IMR-90 (cell line): ENCODE data around the gene HYAL1.

Experiments used
- BHLHE40 ChIP-seq: fragments of 150-350 bp; IDR thresholded peaks from 2 replicates; pipeline ENCODE4 v1.6.1; 2016; ENCODE audit warnings: mild to moderate bottlenecking, low read depth, low read length
- CHD1 ChIP-seq: IDR thresholded peaks from 2 replicates; pipeline ENCODE4 v1.6.1; 2012; ENCODE audit warnings: low read depth, low read length, improper control_type of control experiment
- FOS ChIP-seq: fragments of 150-350 bp; IDR thresholded peaks from 2 replicates; pipeline ENCODE4 v1.6.1; 2016; ENCODE audit warnings: low read depth, low read length
- MAFK ChIP-seq: IDR thresholded peaks from 2 replicates; pipeline ENCODE4 v1.6.1; 2012; ENCODE audit warnings: low read depth, low read length, improper control_type of control experiment
- MAZ ChIP-seq: IDR thresholded peaks from 2 replicates; pipeline ENCODE4 v1.6.1; 2012; ENCODE audit warnings: low read depth, mild to moderate bottlenecking, low read length, improper control_type of control experiment, moderate library complexity, borderline replicate concordance
- POLR2A ChIP-seq: IDR thresholded peaks from 2 replicates; pipeline ENCODE4 v1.6.1; 2012; ENCODE audit warnings: mild to moderate bottlenecking, low read depth, low read length
- RAD21 ChIP-seq: IDR thresholded peaks from 2 replicates; pipeline ENCODE4 v1.6.1; 2012; ENCODE audit warnings: low read length, improper control_type of control experiment
- RCOR1 ChIP-seq: IDR thresholded peaks from 2 replicates; pipeline ENCODE4 v1.6.1; 2012; ENCODE audit warnings: mild to moderate bottlenecking, low read length, improper control_type of control experiment; ENCODE audit not compliant: insufficient replicate concordance
- SMC3 ChIP-seq: fragments of 150-350 bp; IDR thresholded peaks from 2 replicates; pipeline ENCODE4 v1.6.1; 2016; ENCODE audit warnings: low read depth, mild to moderate bottlenecking, antibody characterized with exemption, low read length, moderate library complexity
- TF ChIP-seq, protein P1 (sequence below): fragments of 150-350 bp; IDR thresholded peaks from 2 replicates; pipeline ENCODE4 v1.6.1; 2016; ENCODE audit warnings: low read depth, mild to moderate bottlenecking, low read length, moderate library complexity, borderline replicate concordance
- TF ChIP-seq, protein P2 (sequence below): conservative IDR thresholded peaks from 2 replicates; pipeline ENCODE4 v1.5.1; 2012; ENCODE audit warnings: mild to moderate bottlenecking, low read depth, low read length, improper control_type of control experiment
- TF ChIP-seq, protein P3 (sequence below): fragments of 150-350 bp; IDR thresholded peaks from 2 replicates; pipeline ENCODE4 v1.6.1; 2017; ENCODE audit warnings: mild to moderate bottlenecking, antibody characterized with exemption, low read length, low read depth

DNA sequence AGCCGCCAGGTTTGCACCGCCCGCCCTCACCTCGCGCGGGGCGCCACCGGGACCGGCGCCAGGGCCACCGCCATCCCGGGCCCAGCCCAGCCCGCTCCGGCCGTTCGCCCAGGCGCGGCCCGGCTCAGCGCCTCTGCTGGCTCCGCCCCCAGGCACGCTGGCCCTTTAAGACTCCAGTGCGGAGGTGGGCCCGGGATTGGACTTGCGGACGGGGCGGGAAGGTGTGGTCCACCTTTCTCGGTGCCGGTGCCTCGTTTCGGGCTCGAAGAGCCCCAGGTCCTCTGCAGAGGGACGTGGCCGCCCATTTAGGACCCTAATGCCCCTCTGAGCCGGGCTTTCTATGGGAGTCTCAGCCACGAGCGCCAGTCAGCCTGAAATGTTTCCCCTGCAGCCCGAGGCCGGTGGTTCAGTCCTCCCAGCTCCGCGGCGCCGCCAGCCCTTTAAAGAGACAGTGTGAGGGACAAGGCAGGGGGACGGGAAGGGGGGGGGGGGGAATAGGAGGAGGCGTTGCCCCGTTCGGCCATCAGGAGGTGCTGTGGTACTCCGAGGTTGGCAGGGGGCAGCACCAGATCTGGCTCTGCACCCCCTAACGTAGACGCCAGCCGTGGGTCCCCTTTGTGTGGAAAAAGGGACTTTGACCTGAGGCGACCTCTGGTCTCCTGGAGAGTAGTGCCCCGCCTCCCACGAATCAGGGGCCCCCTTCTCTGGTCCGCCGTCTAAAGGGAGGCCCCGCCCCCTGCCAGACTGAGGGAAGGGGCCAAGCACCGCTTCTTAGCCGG is 18.2 kb upstream of the HYAL1 start:
- TF ChIP-seq POLR2A: peak; percentile 80
- TF ChIP-seq, protein P1, sequence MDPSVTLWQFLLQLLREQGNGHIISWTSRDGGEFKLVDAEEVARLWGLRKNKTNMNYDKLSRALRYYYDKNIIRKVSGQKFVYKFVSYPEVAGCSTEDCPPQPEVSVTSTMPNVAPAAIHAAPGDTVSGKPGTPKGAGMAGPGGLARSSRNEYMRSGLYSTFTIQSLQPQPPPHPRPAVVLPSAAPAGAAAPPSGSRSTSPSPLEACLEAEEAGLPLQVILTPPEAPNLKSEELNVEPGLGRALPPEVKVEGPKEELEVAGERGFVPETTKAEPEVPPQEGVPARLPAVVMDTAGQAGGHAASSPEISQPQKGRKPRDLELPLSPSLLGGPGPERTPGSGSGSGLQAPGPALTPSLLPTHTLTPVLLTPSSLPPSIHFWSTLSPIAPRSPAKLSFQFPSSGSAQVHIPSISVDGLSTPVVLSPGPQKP: no peak
- TF ChIP-seq MAFK: no peak
- TF ChIP-seq, protein P2, sequence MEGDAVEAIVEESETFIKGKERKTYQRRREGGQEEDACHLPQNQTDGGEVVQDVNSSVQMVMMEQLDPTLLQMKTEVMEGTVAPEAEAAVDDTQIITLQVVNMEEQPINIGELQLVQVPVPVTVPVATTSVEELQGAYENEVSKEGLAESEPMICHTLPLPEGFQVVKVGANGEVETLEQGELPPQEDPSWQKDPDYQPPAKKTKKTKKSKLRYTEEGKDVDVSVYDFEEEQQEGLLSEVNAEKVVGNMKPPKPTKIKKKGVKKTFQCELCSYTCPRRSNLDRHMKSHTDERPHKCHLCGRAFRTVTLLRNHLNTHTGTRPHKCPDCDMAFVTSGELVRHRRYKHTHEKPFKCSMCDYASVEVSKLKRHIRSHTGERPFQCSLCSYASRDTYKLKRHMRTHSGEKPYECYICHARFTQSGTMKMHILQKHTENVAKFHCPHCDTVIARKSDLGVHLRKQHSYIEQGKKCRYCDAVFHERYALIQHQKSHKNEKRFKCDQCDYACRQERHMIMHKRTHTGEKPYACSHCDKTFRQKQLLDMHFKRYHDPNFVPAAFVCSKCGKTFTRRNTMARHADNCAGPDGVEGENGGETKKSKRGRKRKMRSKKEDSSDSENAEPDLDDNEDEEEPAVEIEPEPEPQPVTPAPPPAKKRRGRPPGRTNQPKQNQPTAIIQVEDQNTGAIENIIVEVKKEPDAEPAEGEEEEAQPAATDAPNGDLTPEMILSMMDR: peak; percentile 42
- TF ChIP-seq BHLHE40: peak; percentile 97
- no peak for TF ChIP-seq RAD21
- peak; percentile 49 for TF ChIP-seq MAZ
- TF ChIP-seq RCOR1: no peak
- TF ChIP-seq SMC3: no peak
- TF ChIP-seq, protein P3, sequence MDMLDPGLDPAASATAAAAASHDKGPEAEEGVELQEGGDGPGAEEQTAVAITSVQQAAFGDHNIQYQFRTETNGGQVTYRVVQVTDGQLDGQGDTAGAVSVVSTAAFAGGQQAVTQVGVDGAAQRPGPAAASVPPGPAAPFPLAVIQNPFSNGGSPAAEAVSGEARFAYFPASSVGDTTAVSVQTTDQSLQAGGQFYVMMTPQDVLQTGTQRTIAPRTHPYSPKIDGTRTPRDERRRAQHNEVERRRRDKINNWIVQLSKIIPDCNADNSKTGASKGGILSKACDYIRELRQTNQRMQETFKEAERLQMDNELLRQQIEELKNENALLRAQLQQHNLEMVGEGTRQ: no peak
- peak; percentile 99; the same call in 1 of the 2 replicates for TF ChIP-seq CHD1
- TF ChIP-seq FOS: no peak
